Panc1 (cell line): Measurements from ENCODE around the gene ZNF608.

Experiments used
- POLR2AphosphoS5 ChIP-seq: IDR thresholded peaks from 2 replicates; pipeline ENCODE4 v1.6.1; 2012; ENCODE audit warnings: mild to moderate bottlenecking, low read depth, low read length, moderate library complexity
- SIN3A ChIP-seq: IDR thresholded peaks from 2 replicates; pipeline ENCODE4 v1.6.1; 2012; ENCODE audit warnings: low read depth, mild to moderate bottlenecking, low read length, moderate library complexity, borderline replicate concordance; ENCODE audit not compliant: insufficient read depth
- TCF7L2 ChIP-seq: IDR thresholded peaks from 2 replicates; pipeline ENCODE4 v1.6.1; 2011; ENCODE audit warnings: mild to moderate bottlenecking, low read depth, low read length, inconsistent platforms
- TF ChIP-seq, protein P1 (sequence below): fragments of 450-650 bp; IDR thresholded peaks from 2 replicates; pipeline ENCODE4 v1.5.1; 2017; ENCODE audit warnings: mild to moderate bottlenecking

GRCh38 chr5:124721229-124721735, 25.2 kb downstream of the ZNF608 start:
- TF ChIP-seq POLR2AphosphoS5 = no peak
- TF ChIP-seq, protein P1, sequence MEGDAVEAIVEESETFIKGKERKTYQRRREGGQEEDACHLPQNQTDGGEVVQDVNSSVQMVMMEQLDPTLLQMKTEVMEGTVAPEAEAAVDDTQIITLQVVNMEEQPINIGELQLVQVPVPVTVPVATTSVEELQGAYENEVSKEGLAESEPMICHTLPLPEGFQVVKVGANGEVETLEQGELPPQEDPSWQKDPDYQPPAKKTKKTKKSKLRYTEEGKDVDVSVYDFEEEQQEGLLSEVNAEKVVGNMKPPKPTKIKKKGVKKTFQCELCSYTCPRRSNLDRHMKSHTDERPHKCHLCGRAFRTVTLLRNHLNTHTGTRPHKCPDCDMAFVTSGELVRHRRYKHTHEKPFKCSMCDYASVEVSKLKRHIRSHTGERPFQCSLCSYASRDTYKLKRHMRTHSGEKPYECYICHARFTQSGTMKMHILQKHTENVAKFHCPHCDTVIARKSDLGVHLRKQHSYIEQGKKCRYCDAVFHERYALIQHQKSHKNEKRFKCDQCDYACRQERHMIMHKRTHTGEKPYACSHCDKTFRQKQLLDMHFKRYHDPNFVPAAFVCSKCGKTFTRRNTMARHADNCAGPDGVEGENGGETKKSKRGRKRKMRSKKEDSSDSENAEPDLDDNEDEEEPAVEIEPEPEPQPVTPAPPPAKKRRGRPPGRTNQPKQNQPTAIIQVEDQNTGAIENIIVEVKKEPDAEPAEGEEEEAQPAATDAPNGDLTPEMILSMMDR = no peak
- no peak for TF ChIP-seq SIN3A
- TF ChIP-seq TCF7L2 = no peak
